GM12878 (cell line): ENCODE data around the gene USP37. TPM values are rescaled to one million over a fixed set of nuclear protein-coding genes. Genes with fewer than 3 reads are reported as not detected.

Source experiments
- CHD4 ChIP-seq: fragments of 200-600 bp; sonication (generic); IDR thresholded peaks from 2 replicates; pipeline ENCODE4 v1.6.1; 2016; ENCODE audit warnings: mild to moderate bottlenecking
- DPF2 ChIP-seq: fragments of 450-650 bp; IDR thresholded peaks from 2 replicates; pipeline ENCODE4 v1.6.1; 2017; ENCODE audit warnings: mild to moderate bottlenecking
- FOS ChIP-seq: IDR thresholded peaks from 3 replicates; pipeline ENCODE4 v1.6.1; 2011; ENCODE audit warnings: borderline replicate concordance; ENCODE audit not compliant: insufficient read length; ENCODE audit errors: extremely low read depth
- GABPA ChIP-seq: IDR thresholded peaks from 2 replicates; pipeline ENCODE4 v1.6.1; 2014; ENCODE audit warnings: antibody characterized with exemption, low read depth, mild to moderate bottlenecking, inconsistent platforms
- IKZF1 ChIP-seq: fragments of 450-650 bp; conservative IDR thresholded peaks from 2 replicates; pipeline ENCODE4 v1.6.1; 2017; ENCODE audit warnings: antibody characterized with exemption, mild to moderate bottlenecking
- KAT2A ChIP-seq: conservative IDR thresholded peaks from 2 replicates; pipeline ENCODE4 v1.6.1; 2011; ENCODE audit warnings: low read depth, low read length; ENCODE audit not compliant: control insufficient read depth
- MEF2B ChIP-seq: fragments of 450-650 bp; IDR thresholded peaks from 2 replicates; pipeline ENCODE4 v1.6.1; 2018; ENCODE audit warnings: mild to moderate bottlenecking, moderate library complexity; ENCODE audit not compliant: partially characterized antibody, poor library complexity, severe bottlenecking
- NR2F1 ChIP-seq: fragments of 450-650 bp; conservative IDR thresholded peaks from 2 replicates; pipeline ENCODE4 v1.6.1; 2017; ENCODE audit warnings: mild to moderate bottlenecking
- POU2F2 ChIP-seq: IDR thresholded peaks from 3 replicates; pipeline ENCODE4 v1.6.1; 2011; ENCODE audit warnings: low read depth, mild to moderate bottlenecking, low read length, borderline replicate concordance
- SIX5 ChIP-seq: IDR thresholded peaks from 2 replicates; pipeline ENCODE4 v1.6.1; 2011; ENCODE audit warnings: mild to moderate bottlenecking, low read depth, low read length, moderate library complexity; ENCODE audit not compliant: severe bottlenecking
- SREBF2 ChIP-seq: IDR thresholded peaks from 2 replicates; pipeline ENCODE4 v1.6.1; 2012; ENCODE audit warnings: mild to moderate bottlenecking, low read length
- STAT3 ChIP-seq: IDR thresholded peaks from 2 replicates; pipeline ENCODE4 v1.6.1; 2011; ENCODE audit warnings: low read depth, low read length, improper control_type of control experiment
- SUPT20H ChIP-seq: IDR thresholded peaks from 2 replicates; pipeline ENCODE4 v1.6.1; 2011; ENCODE audit warnings: low read depth, mild to moderate bottlenecking, low read length, moderate library complexity, borderline replicate concordance; ENCODE audit not compliant: control insufficient read depth
- TAF1 ChIP-seq: IDR thresholded peaks from 2 replicates; pipeline ENCODE4 v1.6.1; 2011; ENCODE audit warnings: mild to moderate bottlenecking, low read depth, low read length, borderline replicate concordance
- ZNF274 ChIP-seq: IDR thresholded peaks from one replicate; pipeline ENCODE4 v1.8.0; 2011; ENCODE audit not compliant: insufficient read length, insufficient read depth
- ZNF592 ChIP-seq: fragments of 450-650 bp; IDR thresholded peaks from 2 replicates; pipeline ENCODE4 v1.6.1; 2017; ENCODE audit warnings: mild to moderate bottlenecking, moderate library complexity
- polyA plus RNA-seq, 11 experiments: library from polyadenylated mRNA; depleted of rRNA in 4 of 11; unstranded in 6 of 11; stranded (reverse) in 5 of 11; fragments of >200 nt; fragmentation: Nextera tagmentation in 4 of 11; fragmentation: Illumina TruSeq in 1 of 11; extraction: Ambion mirVana in 4 of 11; extraction: Trizol in 1 of 11; gene quantifications; 1 replicate in 1 of 11; 2 replicates in 10 of 11; pipeline versions ENCODE4 v1.2.1 to v1.2.3, GENCODE V29; 2011 to 2016; ENCODE audit warnings: inconsistent platforms in 2 of 11, missing spikeins in 2 of 11, low read depth in 1 of 11
- total RNA-seq, 4 experiments: library from RNA; depleted of rRNA in 3 of 4; stranded (reverse); fragments of >200 nt in 3 of 4; fragmentation: Illumina TruSeq in 1 of 4; extraction: Trizol in 1 of 4; gene quantifications; 2 replicates each; pipeline versions ENCODE4 v1.2.1 to v1.2.3, GENCODE V29; 2013 to 2021
- TF ChIP-seq, protein P1 (sequence below): fragments of 450-650 bp; IDR thresholded peaks from 2 replicates; pipeline ENCODE4 v1.6.1; 2014; ENCODE audit warnings: mild to moderate bottlenecking
- TF ChIP-seq, protein P2 (sequence below): fragments of 150-350 bp; IDR thresholded peaks from 2 replicates; pipeline ENCODE4 v1.6.1; 2016; ENCODE audit warnings: low read depth, low read length

The USP37 gene
- total and polyA plus RNA-seq, 10 of the 15 experiments (the other 5 are each of a cell fraction or from before 2014, with no cell fraction given) = 2.8 to 16.0 (median 10.4) TPM

DNA sequence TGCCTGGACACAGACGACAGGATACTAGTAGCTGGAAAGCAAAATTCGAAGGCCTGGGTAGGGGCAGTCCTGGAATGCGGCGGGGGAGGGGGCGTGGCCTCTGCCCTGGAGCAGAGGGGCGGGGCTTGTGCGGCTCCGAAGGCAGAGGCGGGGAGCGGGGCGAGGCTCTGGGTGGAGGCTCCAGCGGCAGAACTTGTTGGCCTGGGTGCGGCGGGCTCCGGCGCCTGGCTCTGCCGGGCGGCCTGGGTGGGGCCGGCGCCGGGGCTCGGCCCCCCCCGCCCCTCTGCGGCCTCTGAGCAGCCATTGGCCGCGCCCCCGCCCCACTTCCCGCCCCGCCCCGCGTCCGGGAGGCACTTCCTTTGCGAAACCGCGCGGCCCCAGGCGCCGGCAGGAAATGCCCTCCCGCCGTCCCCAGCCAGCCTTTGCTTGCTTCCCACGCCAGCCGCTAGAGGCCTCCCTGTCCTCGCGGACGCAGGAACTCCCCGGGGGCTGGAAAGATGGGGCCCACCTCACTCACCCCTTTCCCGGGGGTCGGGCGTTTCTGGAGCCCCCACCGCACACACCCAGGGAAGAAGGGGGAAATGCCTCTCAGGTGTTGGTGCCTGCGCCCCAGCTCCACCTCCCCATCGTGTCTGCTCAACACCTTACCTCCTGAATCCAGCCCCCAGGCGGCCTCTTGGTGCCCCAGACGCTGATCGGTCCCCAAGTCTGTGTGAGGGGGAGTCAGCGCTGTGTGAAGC, 161.8 kb downstream of the USP37 start (continued):
- TF ChIP-seq MEF2B (peak; percentile 95), CHD4 (no peak), SIX5 (no peak), NR2F1 (no peak), DPF2 (no peak), ZNF592 (no peak), POU2F2 (peak; percentile 9; the same call in 2 of the 3 replicates), TAF1 (no peak), SREBF2 (no peak), STAT3 (no peak), ZNF274 (no peak), GABPA (no peak), SUPT20H (no peak), KAT2A (no peak), IKZF1 (peak; percentile 95), FOS (no peak)
- TF ChIP-seq, protein P1, sequence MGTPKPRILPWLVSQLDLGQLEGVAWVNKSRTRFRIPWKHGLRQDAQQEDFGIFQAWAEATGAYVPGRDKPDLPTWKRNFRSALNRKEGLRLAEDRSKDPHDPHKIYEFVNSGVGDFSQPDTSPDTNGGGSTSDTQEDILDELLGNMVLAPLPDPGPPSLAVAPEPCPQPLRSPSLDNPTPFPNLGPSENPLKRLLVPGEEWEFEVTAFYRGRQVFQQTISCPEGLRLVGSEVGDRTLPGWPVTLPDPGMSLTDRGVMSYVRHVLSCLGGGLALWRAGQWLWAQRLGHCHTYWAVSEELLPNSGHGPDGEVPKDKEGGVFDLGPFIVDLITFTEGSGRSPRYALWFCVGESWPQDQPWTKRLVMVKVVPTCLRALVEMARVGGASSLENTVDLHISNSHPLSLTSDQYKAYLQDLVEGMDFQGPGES = no peak
- TF ChIP-seq, protein P2, sequence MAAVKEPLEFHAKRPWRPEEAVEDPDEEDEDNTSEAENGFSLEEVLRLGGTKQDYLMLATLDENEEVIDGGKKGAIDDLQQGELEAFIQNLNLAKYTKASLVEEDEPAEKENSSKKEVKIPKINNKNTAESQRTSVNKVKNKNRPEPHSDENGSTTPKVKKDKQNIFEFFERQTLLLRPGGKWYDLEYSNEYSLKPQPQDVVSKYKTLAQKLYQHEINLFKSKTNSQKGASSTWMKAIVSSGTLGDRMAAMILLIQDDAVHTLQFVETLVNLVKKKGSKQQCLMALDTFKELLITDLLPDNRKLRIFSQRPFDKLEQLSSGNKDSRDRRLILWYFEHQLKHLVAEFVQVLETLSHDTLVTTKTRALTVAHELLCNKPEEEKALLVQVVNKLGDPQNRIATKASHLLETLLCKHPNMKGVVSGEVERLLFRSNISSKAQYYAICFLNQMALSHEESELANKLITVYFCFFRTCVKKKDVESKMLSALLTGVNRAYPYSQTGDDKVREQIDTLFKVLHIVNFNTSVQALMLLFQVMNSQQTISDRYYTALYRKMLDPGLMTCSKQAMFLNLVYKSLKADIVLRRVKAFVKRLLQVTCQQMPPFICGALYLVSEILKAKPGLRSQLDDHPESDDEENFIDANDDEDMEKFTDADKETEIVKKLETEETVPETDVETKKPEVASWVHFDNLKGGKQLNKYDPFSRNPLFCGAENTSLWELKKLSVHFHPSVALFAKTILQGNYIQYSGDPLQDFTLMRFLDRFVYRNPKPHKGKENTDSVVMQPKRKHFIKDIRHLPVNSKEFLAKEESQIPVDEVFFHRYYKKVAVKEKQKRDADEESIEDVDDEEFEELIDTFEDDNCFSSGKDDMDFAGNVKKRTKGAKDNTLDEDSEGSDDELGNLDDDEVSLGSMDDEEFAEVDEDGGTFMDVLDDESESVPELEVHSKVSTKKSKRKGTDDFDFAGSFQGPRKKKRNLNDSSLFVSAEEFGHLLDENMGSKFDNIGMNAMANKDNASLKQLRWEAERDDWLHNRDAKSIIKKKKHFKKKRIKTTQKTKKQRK = no peak
